ENCODE data around the gene S100A14. TPM values are rescaled to one million over a fixed set of nuclear protein-coding genes. Genes with fewer than 3 reads are reported as not detected.
"Not testable (repeated sequence)": the region's sequence is repeated elsewhere in the genome, so short reads cannot be mapped to it uniquely, and the experiment has no call there.

The S100A14 gene
- polyA plus RNA-seq, 1 donor from 2014 or later = not detected

GRCh38 chr1:153588482-153588881 is 27.6 kb downstream of the S100A14 start:
- Histone ChIP-seq H3K27me3 (ENCODE audit: insufficient read depth, low read depth, low read length) (no peaks in the 10 kb centered on the region), H3K9ac (ENCODE audit: low read length) (no peak overlapping the region), H3K4me2 (ENCODE audit: low read length) (no peak overlapping the region), H3K36me3 (ENCODE audit: insufficient read depth, low read length) (no peaks in the 10 kb centered on the region), H3K4me3 (ENCODE audit: low read length) (no peak overlapping the region), H4K20me1 (ENCODE audit: insufficient read depth) (no peaks in the 10 kb centered on the region), H3K27ac (ENCODE audit: low read length) (no peak overlapping the region), H3K79me2 (replicated peaks; ENCODE audit: insufficient read depth, low read length) (no peaks in the 10 kb centered on the region), H3K9me2 (ENCODE audit: insufficient read depth, low read length) (no peaks in the 10 kb centered on the region), H3F3A (ENCODE audit: insufficient read depth, low read length, poor library complexity, severe bottlenecking) (no peaks in the 10 kb centered on the region), H3K9me3 (ENCODE audit: low read length) (no peaks in the 10 kb centered on the region), H2AFZ (ENCODE audit: low read depth, low read length) (no peak overlapping the region)
- TF ChIP-seq MXI1 (conservative IDR thresholded peaks at IDR 0.05; ENCODE audit: poor library complexity, severe bottlenecking) (no peak), CTCF (IDR thresholded peaks at IDR 0.05; ENCODE audit: poor library complexity, severe bottlenecking) (no peak), EP300 (conservative IDR thresholded peaks at IDR 0.05; ENCODE audit: poor library complexity, severe bottlenecking) (no peak), TAF1 (IDR thresholded peaks at IDR 0.05; ENCODE audit: low read depth) (no peak), RAD21 (conservative IDR thresholded peaks at IDR 0.05) (no peak), POLR2AphosphoS5 (IDR thresholded peaks at IDR 0.05) (no peak), REST (IDR thresholded peaks at IDR 0.05; ENCODE audit: borderline replicate concordance) (no peak), EZH2 (IDR thresholded peaks at IDR 0.05; ENCODE audit: borderline replicate concordance, insufficient read depth, low read length, poor library complexity, severe bottlenecking) (no peak), SMC3 (conservative IDR thresholded peaks at IDR 0.05; ENCODE audit: poor library complexity) (no peak)

- not testable (repeated sequence) for H3K36me3 ChIP-seq (ENCODE audit: insufficient read depth, low read length); H3K27me3 ChIP-seq (ENCODE audit: insufficient read depth, low read depth, low read length); H2AFZ ChIP-seq (ENCODE audit: low read depth, low read length); H3K9me2 ChIP-seq (ENCODE audit: insufficient read depth, low read length); H3F3A ChIP-seq (ENCODE audit: insufficient read depth, low read length, poor library complexity, severe bottlenecking); H3K4me2 ChIP-seq (ENCODE audit: low read length); H3K4me3 ChIP-seq (ENCODE audit: low read length); H3K27ac ChIP-seq (ENCODE audit: low read length); H4K20me1 ChIP-seq (ENCODE audit: insufficient read depth); H3K9ac ChIP-seq (ENCODE audit: low read length); H3K9me3 ChIP-seq (ENCODE audit: low read length); H3K79me2 ChIP-seq (replicated peaks; ENCODE audit: insufficient read depth, low read length)
These were observed 28.1 kb downstream of the S100A14 start for GRCh38 chr1:153588033-153588432.

- Histone ChIP-seq H3K27me3 (ENCODE audit: insufficient read depth, low read depth, low read length) (no peaks in the 10 kb centered on the region), H3K9me3 (ENCODE audit: low read length) (no peaks in the 10 kb centered on the region), H2AFZ (ENCODE audit: low read depth, low read length) (no peak overlapping the region), H3K27ac (ENCODE audit: low read length) (no peak overlapping the region), H3K4me2 (ENCODE audit: low read length) (no peak overlapping the region), H4K20me1 (ENCODE audit: insufficient read depth) (no peaks in the 10 kb centered on the region), H3K36me3 (ENCODE audit: insufficient read depth, low read length) (no peaks in the 10 kb centered on the region), H3K4me3 (ENCODE audit: low read length) (no peak overlapping the region), H3K9me2 (ENCODE audit: insufficient read depth, low read length) (no peaks in the 10 kb centered on the region), H3K79me2 (replicated peaks; ENCODE audit: insufficient read depth, low read length) (no peaks in the 10 kb centered on the region), H3K9ac (ENCODE audit: low read length) (no peak overlapping the region), H3F3A (ENCODE audit: insufficient read depth, low read length, poor library complexity, severe bottlenecking) (no peaks in the 10 kb centered on the region)
- TF ChIP-seq MXI1 (conservative IDR thresholded peaks at IDR 0.05; ENCODE audit: poor library complexity, severe bottlenecking) = no peak
- TF ChIP-seq CTCF (IDR thresholded peaks at IDR 0.05; ENCODE audit: poor library complexity, severe bottlenecking) = no peak
- TF ChIP-seq REST (IDR thresholded peaks at IDR 0.05; ENCODE audit: borderline replicate concordance) = no peak
- no peak for TF ChIP-seq RAD21 (conservative IDR thresholded peaks at IDR 0.05)
- no peak for TF ChIP-seq EZH2 (IDR thresholded peaks at IDR 0.05; ENCODE audit: borderline replicate concordance, insufficient read depth, low read length, poor library complexity, severe bottlenecking)
- no peak for TF ChIP-seq EP300 (conservative IDR thresholded peaks at IDR 0.05; ENCODE audit: poor library complexity, severe bottlenecking)
- TF ChIP-seq TAF1 (IDR thresholded peaks at IDR 0.05; ENCODE audit: low read depth) = no peak
- TF ChIP-seq POLR2AphosphoS5 (IDR thresholded peaks at IDR 0.05) = no peak
- TF ChIP-seq SMC3 (conservative IDR thresholded peaks at IDR 0.05; ENCODE audit: poor library complexity) = no peak
These were observed 28.8 kb downstream of the S100A14 start for GRCh38 chr1:153587314-153587713.
